Measurements from ENCODE around the gene MRPS27.

MRPS27 gene

DNA sequence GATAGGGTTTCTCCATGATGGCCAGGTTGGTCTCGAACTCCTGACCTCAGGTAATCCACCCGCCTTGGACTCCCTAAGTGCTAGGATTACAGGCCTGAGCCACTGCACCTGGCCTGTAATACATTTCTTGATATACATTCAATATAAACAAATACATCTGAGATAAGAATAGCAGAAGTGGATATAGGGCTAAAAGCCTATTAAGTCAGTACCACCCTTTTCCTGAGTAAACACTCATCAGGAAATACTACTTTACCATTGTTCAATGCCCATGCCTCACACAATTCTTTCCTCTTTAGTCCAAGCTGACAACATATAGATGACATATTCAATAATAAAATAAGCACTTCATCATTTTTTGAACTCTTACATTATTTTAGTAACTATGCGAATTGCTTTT, 64.8 kb downstream of the MRPS27 start:
- TF ChIP-seq POLR2AphosphoS5 (IDR thresholded peaks at IDR 0.05; ENCODE audit: low read depth, low read length) (no peak), PAX5 (IDR thresholded peaks at IDR 0.05; ENCODE audit: insufficient read depth, low read length, severe bottlenecking) (no peak), POU2F2 (IDR thresholded peaks at IDR 0.05; ENCODE audit: low read depth, low read length) (no peak), POLR2A (IDR thresholded peaks at IDR 0.05; ENCODE audit: low read depth, low read length) (no peak), TAF1 (IDR thresholded peaks at IDR 0.05; ENCODE audit: low read depth, low read length) (no peak), SPI1 (IDR thresholded peaks at IDR 0.05; ENCODE audit: low read depth, low read length) (no peak)

DNA sequence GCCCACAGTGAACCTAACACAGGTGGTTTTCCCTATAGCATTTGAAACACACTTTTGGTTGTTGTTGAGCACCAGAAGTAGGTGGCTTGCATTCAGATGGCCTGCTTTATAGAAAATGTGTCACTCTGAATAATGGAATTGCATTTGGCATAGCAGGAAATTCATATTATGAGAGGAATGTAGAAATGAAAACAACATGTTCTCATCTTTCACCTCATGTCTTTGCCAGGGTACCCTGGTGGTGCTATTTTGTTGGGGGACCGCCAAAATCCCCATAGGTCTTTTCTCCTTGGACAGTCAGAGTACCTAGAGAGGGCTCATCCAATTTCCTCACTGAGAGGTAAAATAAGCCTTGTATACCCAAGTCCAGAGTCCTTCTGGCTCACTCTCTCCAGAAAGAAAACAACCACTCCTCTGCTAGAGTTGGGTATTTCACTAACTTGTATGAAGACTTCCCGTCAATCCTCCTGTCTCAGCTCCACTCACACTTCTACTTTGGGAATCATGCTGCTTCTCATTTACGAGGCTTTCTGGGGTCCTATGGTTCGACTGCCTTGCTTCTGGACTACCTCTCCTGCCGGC, 67.4 kb downstream of the MRPS27 start:
- FAIRE-seq: peak; percentile 28
- TF ChIP-seq POLR2A (IDR thresholded peaks at IDR 0.05; ENCODE audit: low read depth, low read length): no peak
- no peak for DNase-seq (ENCODE audit: insufficient read length, low spot score)

More for the DNA sequence above, 64.8 kb downstream of the MRPS27 start:
- DNase-seq (ENCODE audit: insufficient read length, low spot score) (no peak), FAIRE-seq (no peak)

DNA sequence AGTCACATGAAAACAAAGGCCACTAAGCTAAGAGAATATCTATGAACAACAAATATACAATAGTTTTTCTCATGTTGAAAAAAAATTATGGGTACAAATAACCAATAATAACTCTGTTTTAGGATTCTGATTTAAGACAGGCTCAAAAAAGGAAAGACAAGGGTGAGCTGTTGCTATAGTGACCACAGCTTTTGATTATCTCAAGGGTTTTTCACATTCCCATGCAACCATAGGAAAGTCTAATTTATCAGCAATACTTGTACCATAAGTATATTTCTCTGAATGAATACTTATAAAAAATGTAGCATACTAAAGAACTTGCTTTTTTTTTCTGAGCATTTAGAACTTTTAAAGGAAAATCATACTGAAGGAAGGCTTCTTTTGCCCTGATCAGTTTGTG, 68.0 kb downstream of the MRPS27 start:
- FAIRE-seq (no peak), DNase-seq (ENCODE audit: insufficient read length, low spot score) (no peak)
- TF ChIP-seq POLR2AphosphoS5 (IDR thresholded peaks at IDR 0.05; ENCODE audit: low read depth, low read length) (no peak), TAF1 (IDR thresholded peaks at IDR 0.05; ENCODE audit: low read depth, low read length) (no peak), POU2F2 (IDR thresholded peaks at IDR 0.05; ENCODE audit: low read depth, low read length) (no peak), PAX5 (IDR thresholded peaks at IDR 0.05; ENCODE audit: insufficient read depth, low read length, severe bottlenecking) (no peak), POLR2A (IDR thresholded peaks at IDR 0.05; ENCODE audit: low read depth, low read length) (no peak)

DNA sequence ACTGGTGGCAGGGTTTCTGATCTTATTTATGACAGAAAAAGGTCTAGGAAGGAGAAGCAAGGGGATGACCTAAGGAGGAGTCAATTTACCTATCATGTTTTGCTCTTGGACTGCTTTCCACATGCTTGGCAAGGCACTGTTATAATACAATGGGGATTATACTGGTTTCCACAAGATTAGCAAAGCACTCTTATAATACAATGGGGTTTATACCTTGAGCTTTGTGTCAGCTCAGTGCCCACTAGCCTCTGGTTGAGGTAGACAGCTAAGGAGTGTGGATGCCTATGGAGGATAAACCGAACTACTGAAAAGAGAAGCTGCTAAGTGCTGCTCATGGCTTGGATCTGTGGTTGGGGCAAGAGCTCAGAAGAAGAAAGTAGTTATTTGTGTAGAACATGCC, 68.7 kb downstream of the MRPS27 start:
- TF ChIP-seq POU2F2 (IDR thresholded peaks at IDR 0.05; ENCODE audit: low read depth, low read length) (no peak), TAF1 (IDR thresholded peaks at IDR 0.05; ENCODE audit: low read depth, low read length) (no peak), PAX5 (IDR thresholded peaks at IDR 0.05; ENCODE audit: insufficient read depth, low read length, severe bottlenecking) (no peak), POLR2A (IDR thresholded peaks at IDR 0.05; ENCODE audit: low read depth, low read length) (no peak), POLR2AphosphoS5 (IDR thresholded peaks at IDR 0.05; ENCODE audit: low read depth, low read length) (no peak), SPI1 (IDR thresholded peaks at IDR 0.05; ENCODE audit: low read depth, low read length) (no peak)
- DNase-seq (ENCODE audit: insufficient read length, low spot score) (no peak), FAIRE-seq (no peak)

DNA sequence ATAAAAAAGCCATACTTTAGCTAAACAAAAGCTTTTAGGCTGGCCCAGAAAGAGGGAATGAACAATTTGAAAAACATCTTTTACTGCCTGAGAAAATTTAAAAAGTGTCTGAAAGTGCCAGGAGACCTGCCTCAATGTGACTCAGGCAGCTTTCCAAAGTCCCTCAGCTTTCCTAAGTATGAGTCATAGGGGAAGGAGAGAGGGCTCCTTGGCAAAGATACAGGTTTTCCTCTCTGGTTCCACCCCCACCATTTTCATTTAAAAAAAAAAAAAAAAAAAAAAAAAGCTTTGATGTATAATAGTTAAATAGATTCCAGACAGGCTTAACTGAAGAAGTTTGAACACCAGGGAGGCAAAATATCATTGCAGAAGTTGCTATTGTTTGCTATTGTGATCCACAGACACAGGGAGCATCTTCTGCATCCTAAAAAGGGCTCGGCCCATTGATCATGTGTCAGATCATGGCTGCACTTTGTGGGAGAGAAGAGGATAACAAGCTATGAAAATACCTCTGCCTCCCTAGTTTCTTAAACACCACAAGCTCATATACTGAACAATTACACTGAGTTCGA, 71.5 kb downstream of the MRPS27 start:
- FAIRE-seq (peak; percentile 28), DNase-seq (ENCODE audit: insufficient read length, low spot score) (no peak)
- TF ChIP-seq PAX5 (IDR thresholded peaks at IDR 0.05; ENCODE audit: insufficient read depth, low read length, severe bottlenecking): no peak
- TF ChIP-seq POLR2AphosphoS5 (IDR thresholded peaks at IDR 0.05; ENCODE audit: low read depth, low read length): no peak
- no peak for TF ChIP-seq SPI1 (IDR thresholded peaks at IDR 0.05; ENCODE audit: low read depth, low read length)
- TF ChIP-seq POLR2A (IDR thresholded peaks at IDR 0.05; ENCODE audit: low read depth, low read length): no peak
- no peak for TF ChIP-seq POU2F2 (IDR thresholded peaks at IDR 0.05; ENCODE audit: low read depth, low read length)
- no peak for TF ChIP-seq TAF1 (IDR thresholded peaks at IDR 0.05; ENCODE audit: low read depth, low read length)

DNA sequence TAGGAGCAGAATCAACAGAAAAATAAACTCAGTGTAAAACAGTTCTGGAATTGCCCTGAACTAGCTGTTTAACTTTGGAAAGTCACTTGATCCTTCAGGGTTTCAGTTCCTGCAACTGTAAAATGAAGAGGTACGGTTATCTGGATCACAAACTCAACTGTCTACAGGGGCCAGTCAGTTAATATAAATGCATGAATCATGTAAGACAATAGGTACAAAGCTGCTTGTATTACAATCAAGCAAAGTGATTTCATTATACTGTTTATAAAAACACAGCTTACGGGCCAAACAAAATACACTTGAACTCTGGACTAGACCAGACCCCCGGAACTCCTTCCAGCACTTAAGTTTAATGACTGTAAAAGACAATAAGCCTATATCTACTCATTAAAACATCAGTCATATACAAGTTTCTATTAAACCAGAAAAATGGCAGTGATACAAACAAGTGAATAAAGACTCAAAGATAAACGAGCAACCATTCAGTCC, 73.0 kb downstream of the MRPS27 start:
- DNase-seq (ENCODE audit: insufficient read length, low spot score) (no peak), FAIRE-seq (peak; percentile 80)
- TF ChIP-seq SPI1 (IDR thresholded peaks at IDR 0.05; ENCODE audit: low read depth, low read length): peak; percentile 81
- TF ChIP-seq PAX5 (IDR thresholded peaks at IDR 0.05; ENCODE audit: insufficient read depth, low read length, severe bottlenecking): no peak
- TF ChIP-seq TAF1 (IDR thresholded peaks at IDR 0.05; ENCODE audit: low read depth, low read length): no peak
- no peak for TF ChIP-seq POU2F2 (IDR thresholded peaks at IDR 0.05; ENCODE audit: low read depth, low read length)
- TF ChIP-seq POLR2AphosphoS5 (IDR thresholded peaks at IDR 0.05; ENCODE audit: low read depth, low read length): no peak

DNA sequence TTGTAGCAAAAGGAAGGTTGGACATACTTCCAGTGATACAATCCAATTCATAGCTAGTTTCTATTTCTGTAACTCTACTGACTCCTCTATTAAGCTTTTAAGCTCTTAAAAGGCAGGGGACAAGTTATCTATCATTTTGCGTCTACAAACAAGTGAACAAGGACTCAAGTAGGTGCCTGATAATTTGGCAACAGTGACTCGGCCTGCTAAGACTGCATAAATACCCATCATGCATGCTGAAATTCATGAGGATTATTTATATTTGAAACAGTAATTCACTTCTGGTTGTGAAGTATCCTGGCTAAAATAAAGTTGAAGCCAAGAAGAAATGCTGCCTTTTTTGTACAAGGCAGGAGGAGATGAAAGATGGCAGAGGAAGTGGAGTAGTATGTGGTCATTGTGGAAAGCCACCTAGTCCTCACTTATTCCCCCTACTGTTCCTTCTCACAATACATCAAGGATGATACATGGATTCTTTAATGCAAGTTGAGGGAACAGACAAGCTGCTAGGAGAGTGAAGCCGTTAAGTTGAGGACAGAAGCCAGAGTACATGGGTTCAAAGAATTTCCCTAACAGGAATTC, 74.0 kb downstream of the MRPS27 start:
- no peak for TF ChIP-seq POU2F2 (IDR thresholded peaks at IDR 0.05; ENCODE audit: low read depth, low read length)
- no peak for TF ChIP-seq TAF1 (IDR thresholded peaks at IDR 0.05; ENCODE audit: low read depth, low read length)
- peak; percentile 36; the same call in 1 of the 2 replicates for TF ChIP-seq SPI1 (IDR thresholded peaks at IDR 0.05; ENCODE audit: low read depth, low read length)
- FAIRE-seq (peak; percentile 81), DNase-seq (ENCODE audit: insufficient read length, low spot score) (no peak)

DNA sequence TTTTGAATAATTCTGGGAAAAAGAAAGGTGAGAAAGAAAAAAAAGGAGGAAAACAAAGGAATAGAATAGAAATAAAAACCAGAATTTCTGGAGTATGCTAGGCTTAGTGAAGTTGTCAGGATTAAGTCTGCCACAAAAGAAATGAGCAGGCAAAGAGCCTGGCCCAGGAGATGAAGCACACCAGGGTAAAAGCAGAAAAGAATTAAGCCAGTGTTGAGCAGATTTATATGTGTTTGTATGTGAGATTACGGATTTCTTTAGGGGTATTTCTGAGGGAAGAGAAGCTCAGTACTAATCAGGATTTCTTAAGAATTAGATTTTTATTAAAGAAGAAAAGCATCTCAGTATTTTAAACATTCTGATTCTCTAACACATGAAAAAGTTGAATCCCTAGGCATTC, 74.5 kb downstream of the MRPS27 start:
- TF ChIP-seq POU2F2 (IDR thresholded peaks at IDR 0.05; ENCODE audit: low read depth, low read length) (no peak), TAF1 (IDR thresholded peaks at IDR 0.05; ENCODE audit: low read depth, low read length) (no peak), POLR2A (IDR thresholded peaks at IDR 0.05; ENCODE audit: low read depth, low read length) (no peak), POLR2AphosphoS5 (IDR thresholded peaks at IDR 0.05; ENCODE audit: low read depth, low read length) (no peak), SPI1 (IDR thresholded peaks at IDR 0.05; ENCODE audit: low read depth, low read length) (no peak), PAX5 (IDR thresholded peaks at IDR 0.05; ENCODE audit: insufficient read depth, low read length, severe bottlenecking) (no peak)
- FAIRE-seq: no peak
- DNase-seq (ENCODE audit: insufficient read length, low spot score): no peak

DNA sequence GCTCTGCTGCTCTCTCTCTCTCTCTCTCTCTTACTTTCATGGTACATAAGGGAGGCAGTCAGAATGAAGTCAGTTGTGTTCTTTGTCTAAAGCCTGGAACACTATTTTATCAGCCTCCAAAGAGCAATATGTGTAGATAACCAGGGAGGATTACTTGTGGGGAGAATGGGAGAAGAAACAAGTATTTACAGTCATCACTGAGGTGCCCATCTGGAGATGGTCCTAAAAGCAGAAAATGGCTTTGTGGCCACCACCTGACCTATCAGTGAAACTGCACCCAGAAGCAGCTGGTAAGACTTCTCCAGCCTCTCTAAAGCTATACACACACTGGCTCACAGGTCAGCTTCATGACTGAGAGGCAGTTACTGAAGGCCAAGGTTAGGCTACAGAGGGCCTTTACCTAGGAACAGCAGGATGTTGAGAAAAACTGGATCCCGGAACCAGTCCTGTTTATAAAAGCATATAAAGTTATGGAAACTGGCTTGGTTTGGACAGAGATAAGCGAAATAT, 75.1 kb downstream of the MRPS27 start:
- FAIRE-seq: peak; percentile 93
- TF ChIP-seq POLR2AphosphoS5 (IDR thresholded peaks at IDR 0.05; ENCODE audit: low read depth, low read length) (no peak), POU2F2 (IDR thresholded peaks at IDR 0.05; ENCODE audit: low read depth, low read length) (no peak), POLR2A (IDR thresholded peaks at IDR 0.05; ENCODE audit: low read depth, low read length) (no peak), PAX5 (IDR thresholded peaks at IDR 0.05; ENCODE audit: insufficient read depth, low read length, severe bottlenecking) (no peak), TAF1 (IDR thresholded peaks at IDR 0.05; ENCODE audit: low read depth, low read length) (no peak), SPI1 (IDR thresholded peaks at IDR 0.05; ENCODE audit: low read depth, low read length) (no peak)

DNA sequence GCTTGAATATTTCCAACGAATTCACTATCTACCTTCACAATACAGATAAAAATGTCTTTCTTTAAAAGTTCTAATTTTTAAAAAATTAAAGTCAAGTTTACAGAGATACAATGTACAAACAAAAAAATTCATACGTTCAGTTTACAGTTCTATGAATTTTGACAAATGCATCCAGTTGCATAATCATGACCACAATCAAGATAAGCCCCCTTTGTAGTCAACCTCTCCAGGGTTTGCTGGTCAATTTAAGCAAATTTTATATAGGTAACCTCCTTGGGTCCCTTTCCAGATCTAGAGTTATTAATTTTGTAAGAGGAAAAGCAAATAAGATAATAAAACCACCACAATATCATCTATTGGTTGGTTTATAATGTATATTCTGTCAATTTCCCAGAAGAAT, 76.3 kb downstream of the MRPS27 start:
- TF ChIP-seq POU2F2 (IDR thresholded peaks at IDR 0.05; ENCODE audit: low read depth, low read length): no peak
- TF ChIP-seq PAX5 (IDR thresholded peaks at IDR 0.05; ENCODE audit: insufficient read depth, low read length, severe bottlenecking): no peak
- no peak for DNase-seq (ENCODE audit: insufficient read length, low spot score)
- FAIRE-seq: no peak

More for the DNA sequence above, 75.1 kb downstream of the MRPS27 start:
- DNase-seq (ENCODE audit: insufficient read length, low spot score): no peak

All from GM12891 (cell line).